T1000 (cell line): Measurements from ENCODE around the gene PIEZO2.

Experiments
- DNase-seq: peaks from one replicate; lab custom pipeline; 2025; ENCODE audit warnings: mixed read lengths; lab: John Stamatoyannopoulos, UW

Gene PIEZO2

GRCh38 chr18:11064727-11065460 lies 84.5 kb downstream of the PIEZO2 start:
- no peak for DNase-seq

GRCh38 chr18:11064106-11064505 lies 85.3 kb downstream of the PIEZO2 start:
- DNase-seq, result no peak

- DNase-seq, result no peak
Measured at GRCh38 chr18:11055721-11056120, 93.6 kb downstream of the PIEZO2 start.

- no peak for DNase-seq
Measured at GRCh38 chr18:11054497-11054896, 94.9 kb downstream of the PIEZO2 start.

GRCh38 chr18:11053293-11053692 lies 96.1 kb downstream of the PIEZO2 start:
- no peak for DNase-seq

- DNase-seq, result no peak
Measured at GRCh38 chr18:11052800-11053199, 96.6 kb downstream of the PIEZO2 start.

- DNase-seq, result no peak
Measured at GRCh38 chr18:11051462-11051861, 97.9 kb downstream of the PIEZO2 start.

- no peak for DNase-seq
Measured at GRCh38 chr18:11050966-11051365, 98.4 kb downstream of the PIEZO2 start.

- no peak for DNase-seq
Measured at GRCh38 chr18:11047817-11048216, 101.6 kb downstream of the PIEZO2 start.

GRCh38 chr18:11047156-11047555 lies 102.2 kb downstream of the PIEZO2 start:
- DNase-seq, result no peak

- DNase-seq, result no peak
Measured at GRCh38 chr18:11046140-11046539, 103.2 kb downstream of the PIEZO2 start.

GRCh38 chr18:11043694-11044093 lies 105.7 kb downstream of the PIEZO2 start:
- DNase-seq, result no peak

- DNase-seq, result no peak
Measured at GRCh38 chr18:11042247-11042646, 107.1 kb downstream of the PIEZO2 start.

- DNase-seq, result no peak
Measured at GRCh38 chr18:11040823-11041656, 108.3 kb downstream of the PIEZO2 start.

GRCh38 chr18:11040359-11040758 lies 109.0 kb downstream of the PIEZO2 start:
- DNase-seq, result no peak

- no peak for DNase-seq
Measured at GRCh38 chr18:11037533-11038240, 111.7 kb downstream of the PIEZO2 start.

GRCh38 chr18:11035814-11036495 lies 113.4 kb downstream of the PIEZO2 start:
- DNase-seq, result no peak

- DNase-seq, result no peak
Measured at GRCh38 chr18:11035376-11035775, 114.0 kb downstream of the PIEZO2 start.

GRCh38 chr18:11034884-11035283 lies 114.5 kb downstream of the PIEZO2 start:
- no peak for DNase-seq

GRCh38 chr18:11033503-11033902 lies 115.9 kb downstream of the PIEZO2 start:
- no peak for DNase-seq

GRCh38 chr18:11031966-11032365 lies 117.4 kb downstream of the PIEZO2 start:
- DNase-seq, result no peak

GRCh38 chr18:11029021-11029420 lies 120.3 kb downstream of the PIEZO2 start:
- no peak for DNase-seq
